HepG2 (cell line): ENCODE results near the gene KSR1. TPM values are rescaled to one million over a fixed set of nuclear protein-coding genes. Genes with fewer than 3 reads are reported as not detected.

Experiments used
- ARID4A ChIP-seq: sonication (generic); formaldehyde crosslinking; IDR thresholded peaks from 2 replicates; pipeline ENCODE4 v1.5.0; 2020; ENCODE audit warnings: mild to moderate bottlenecking, missing genetic modification reagents, borderline replicate concordance
- ARNTL ChIP-seq: sonication (generic); formaldehyde crosslinking; IDR thresholded peaks from 2 replicates; pipeline ENCODE4 v1.4.0; 2020; ENCODE audit warnings: mild to moderate bottlenecking, missing genetic modification reagents
- CHD4 ChIP-seq: fragments of 200-600 bp; sonication (generic); IDR thresholded peaks from 2 replicates; pipeline ENCODE4 v1.7.0; 2017; ENCODE audit warnings: mild to moderate bottlenecking, low read length, borderline replicate concordance
- ERF ChIP-seq: IDR thresholded peaks from 2 replicates; pipeline ENCODE4 v1.6.1; 2018; ENCODE audit warnings: missing biosample characterization, missing genetic modification reagents
- IKZF1 ChIP-seq: fragments of 450-650 bp; IDR thresholded peaks from 2 replicates; pipeline ENCODE4 v1.7.1; 2016
- KAT2B ChIP-seq: fragments of 150-350 bp; IDR thresholded peaks from 2 replicates; pipeline ENCODE4 v1.6.1; 2014; ENCODE audit warnings: low read depth, low read length, borderline replicate concordance
- KLF15 ChIP-seq: sonication (generic); formaldehyde crosslinking; IDR thresholded peaks from 2 replicates; pipeline ENCODE4 v1.8.1; 2023; ENCODE audit warnings: borderline replicate concordance, mild to moderate bottlenecking, inconsistent platforms, missing genetic modification reagents, mixed read lengths
- RARG ChIP-seq: sonication (generic); formaldehyde crosslinking; IDR thresholded peaks from 2 replicates; pipeline ENCODE4 v1.4.0; 2020; ENCODE audit warnings: low read depth, mild to moderate bottlenecking, missing genetic modification reagents
- RFXAP ChIP-seq: sonication (generic); formaldehyde crosslinking; IDR thresholded peaks from 2 replicates; pipeline ENCODE4 v1.4.0; 2020; ENCODE audit warnings: missing genetic modification reagents, borderline replicate concordance
- SIN3B ChIP-seq: fragments of 150-350 bp; IDR thresholded peaks from 2 replicates; pipeline ENCODE4 v1.6.1; 2014; ENCODE audit warnings: low read length
- SMC3 ChIP-seq: IDR thresholded peaks from 2 replicates; pipeline ENCODE4 v1.6.1; 2011; ENCODE audit warnings: low read length, improper control_type of control experiment
- USF2 ChIP-seq, 2 experiments: sonication (generic) in 1 of 2; formaldehyde crosslinking in 1 of 2; IDR thresholded peaks; 2 replicates each; pipeline versions ENCODE4 v1.5.1 to v1.6.1; 2011 to 2020; ENCODE audit warnings: borderline replicate concordance in 1 of 2, low read depth in 1 of 2, low read length in 1 of 2, mild to moderate bottlenecking in 1 of 2, missing genetic modification reagents in 1 of 2, moderate library complexity in 1 of 2
- ZNF468 ChIP-seq: sonication (generic); formaldehyde crosslinking; IDR thresholded peaks from 2 replicates; pipeline ENCODE4 v1.8.0; 2022; ENCODE audit warnings: mild to moderate bottlenecking, moderate library complexity, missing genetic modification reagents
- ZNF564 ChIP-seq: sonication (generic); formaldehyde crosslinking; IDR thresholded peaks from 2 replicates; pipeline ENCODE4 v1.8.1; 2023; ENCODE audit warnings: mild to moderate bottlenecking, missing genetic modification reagents
- polyA plus RNA-seq, 8 experiments: library from polyadenylated mRNA; depleted of rRNA in 3 of 8; stranded (reverse) in 7 of 8; unstranded in 1 of 8; fragments of >200 nt; fragmentation: Illumina TruSeq in 4 of 8; extraction: Trizol in 4 of 8; gene quantifications; 2 replicates each; pipeline versions ENCODE4 v1.2.1 to v1.2.3, GENCODE V29; 2011 to 2016; ENCODE audit warnings: low read depth in 4 of 8, missing spikeins in 1 of 8, mixed read lengths in 1 of 8; ENCODE audit not compliant: insufficient read depth in 1 of 8
- total RNA-seq, 5 experiments: library from RNA; depleted of rRNA; stranded (reverse); fragments of >200 nt; fragmentation: Illumina TruSeq; extraction: Trizol; gene quantifications; 2 replicates each; pipeline ENCODE4 v1.2.3, GENCODE V29; 2016; ENCODE audit warnings: low read depth in 1 of 5
- TF ChIP-seq, protein P1 (sequence below): sonication (generic); formaldehyde crosslinking; IDR thresholded peaks from 2 replicates; pipeline ENCODE4 v1.4.0; 2020; ENCODE audit warnings: missing genetic modification reagents, mild to moderate bottlenecking, borderline replicate concordance
- TF ChIP-seq, protein P2 (sequence below): sonication (generic); formaldehyde crosslinking; conservative IDR thresholded peaks from 2 replicates; pipeline ENCODE4 v1.4.0; 2020; ENCODE audit warnings: missing genetic modification reagents

The KSR1 gene
- total and polyA plus RNA-seq, 2 of the 13 experiments (the other 11 are each of a cell fraction or from before 2014, with no cell fraction given), result 10.1 to 16.6 TPM

DNA sequence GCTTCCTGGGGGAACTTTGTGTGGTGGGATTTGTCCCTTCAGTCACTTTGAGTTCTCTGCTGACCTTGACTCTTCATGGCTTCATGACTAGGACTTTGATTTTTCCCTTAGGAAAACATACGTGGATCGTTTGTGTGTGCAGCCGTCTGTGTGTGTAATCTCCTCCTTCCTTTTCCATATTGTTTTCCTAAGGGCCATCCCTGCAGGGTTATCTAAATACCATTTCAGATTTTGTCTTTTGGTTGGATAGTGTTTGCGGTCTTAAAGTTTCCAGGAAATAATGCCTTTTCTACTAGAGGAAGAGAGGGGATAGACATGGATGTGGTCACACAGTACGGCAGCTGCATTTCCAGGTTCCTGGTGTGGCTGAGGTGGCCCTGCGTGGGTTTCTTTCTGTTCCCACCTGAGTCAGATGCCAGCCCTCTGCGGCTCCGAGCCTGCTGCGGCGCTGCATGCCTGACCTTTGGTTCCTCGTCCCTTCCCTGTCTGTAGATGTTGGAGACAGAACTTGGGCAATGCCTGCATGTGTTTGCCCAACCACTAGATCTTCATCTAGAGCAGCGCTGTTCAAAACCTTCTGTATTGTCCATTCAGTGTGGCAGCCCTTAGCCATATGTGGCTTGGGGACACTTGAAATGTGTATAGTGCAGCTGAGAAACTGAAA lies 102.7 kb downstream of the KSR1 start (continued):
- no peak for TF ChIP-seq USF2 (IDR thresholded peaks at IDR 0.05; ENCODE audit: low read depth, low read length)
- no peak for TF ChIP-seq USF2 (CRISPR knock-in tag; IDR thresholded peaks at IDR 0.05; ENCODE audit: borderline replicate concordance)
- no peak for TF ChIP-seq KLF15 (CRISPR knock-in tag)
- TF ChIP-seq IKZF1, result no peak
- TF ChIP-seq ZNF468 (CRISPR knock-in tag), result no peak
- peak; percentile 48; the same call in 1 of the 2 replicates for TF ChIP-seq ERF (CRISPR knock-in tag)
- TF ChIP-seq, protein P1, sequence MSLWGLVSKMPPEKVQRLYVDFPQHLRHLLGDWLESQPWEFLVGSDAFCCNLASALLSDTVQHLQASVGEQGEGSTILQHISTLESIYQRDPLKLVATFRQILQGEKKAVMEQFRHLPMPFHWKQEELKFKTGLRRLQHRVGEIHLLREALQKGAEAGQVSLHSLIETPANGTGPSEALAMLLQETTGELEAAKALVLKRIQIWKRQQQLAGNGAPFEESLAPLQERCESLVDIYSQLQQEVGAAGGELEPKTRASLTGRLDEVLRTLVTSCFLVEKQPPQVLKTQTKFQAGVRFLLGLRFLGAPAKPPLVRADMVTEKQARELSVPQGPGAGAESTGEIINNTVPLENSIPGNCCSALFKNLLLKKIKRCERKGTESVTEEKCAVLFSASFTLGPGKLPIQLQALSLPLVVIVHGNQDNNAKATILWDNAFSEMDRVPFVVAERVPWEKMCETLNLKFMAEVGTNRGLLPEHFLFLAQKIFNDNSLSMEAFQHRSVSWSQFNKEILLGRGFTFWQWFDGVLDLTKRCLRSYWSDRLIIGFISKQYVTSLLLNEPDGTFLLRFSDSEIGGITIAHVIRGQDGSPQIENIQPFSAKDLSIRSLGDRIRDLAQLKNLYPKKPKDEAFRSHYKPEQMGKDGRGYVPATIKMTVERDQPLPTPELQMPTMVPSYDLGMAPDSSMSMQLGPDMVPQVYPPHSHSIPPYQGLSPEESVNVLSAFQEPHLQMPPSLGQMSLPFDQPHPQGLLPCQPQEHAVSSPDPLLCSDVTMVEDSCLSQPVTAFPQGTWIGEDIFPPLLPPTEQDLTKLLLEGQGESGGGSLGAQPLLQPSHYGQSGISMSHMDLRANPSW (CRISPR knock-in tag), result no peak
- no peak for TF ChIP-seq ARNTL (CRISPR knock-in tag)
- no peak for TF ChIP-seq ZNF564 (CRISPR knock-in tag)
- TF ChIP-seq, protein P2, sequence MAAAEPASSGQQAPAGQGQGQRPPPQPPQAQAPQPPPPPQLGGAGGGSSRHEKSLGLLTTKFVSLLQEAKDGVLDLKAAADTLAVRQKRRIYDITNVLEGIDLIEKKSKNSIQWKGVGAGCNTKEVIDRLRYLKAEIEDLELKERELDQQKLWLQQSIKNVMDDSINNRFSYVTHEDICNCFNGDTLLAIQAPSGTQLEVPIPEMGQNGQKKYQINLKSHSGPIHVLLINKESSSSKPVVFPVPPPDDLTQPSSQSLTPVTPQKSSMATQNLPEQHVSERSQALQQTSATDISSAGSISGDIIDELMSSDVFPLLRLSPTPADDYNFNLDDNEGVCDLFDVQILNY (CRISPR knock-in tag), result no peak
- TF ChIP-seq SIN3B, result no peak
- TF ChIP-seq ARID4A (CRISPR knock-in tag), result no peak
- TF ChIP-seq CHD4, result peak; percentile 77; the same call in 1 of the 2 replicates
- no peak for TF ChIP-seq KAT2B
- TF ChIP-seq SMC3, result peak; percentile 46; the same call in 1 of the 2 replicates
- no peak for TF ChIP-seq RFXAP (CRISPR knock-in tag)
- no peak for TF ChIP-seq RARG (CRISPR knock-in tag)
